ENCODE data around the gene GYPC. TPM values are rescaled to one million over a fixed set of nuclear protein-coding genes. Genes with fewer than 3 reads are reported as not detected.
"Not testable (repeated sequence)": the region's sequence is repeated elsewhere in the genome, so short reads cannot be mapped to it uniquely, and the experiment has no call there.

GYPC gene
- total RNA-seq, 1 donor from 2014 or later: 50.1 TPM

DNA sequence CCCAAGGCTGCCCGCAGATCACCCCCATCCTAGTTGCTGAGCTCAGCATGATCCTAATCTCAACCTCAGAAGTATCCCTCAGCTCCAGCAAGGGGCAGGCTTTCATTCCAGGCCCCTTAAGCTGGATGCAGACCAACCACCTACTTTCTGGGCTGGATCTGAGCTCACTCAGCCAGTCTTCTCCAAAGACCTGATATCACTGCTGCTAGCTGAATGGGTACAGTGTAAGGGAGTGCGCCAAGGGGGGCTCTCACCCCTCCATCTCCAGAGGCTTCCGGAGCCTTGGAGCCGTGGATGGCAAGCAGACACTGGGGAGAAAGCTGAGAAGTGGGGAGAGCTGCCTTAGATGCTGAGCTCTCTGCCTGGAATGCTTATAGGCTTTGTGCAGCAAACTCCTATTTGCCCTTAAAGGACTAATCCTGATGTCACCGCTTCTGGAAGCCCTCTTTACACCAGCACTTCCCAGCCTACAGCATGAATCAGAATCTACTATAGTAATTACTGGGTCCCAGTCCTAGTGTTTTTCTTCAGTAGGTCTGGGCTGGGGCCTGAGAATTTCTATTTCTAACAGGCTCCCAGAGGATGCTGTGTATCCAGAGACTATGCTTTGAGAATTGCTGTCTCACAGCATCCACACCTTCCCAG lies 31.0 kb downstream of the GYPC start:
- DNase-seq (no peak), ATAC-seq (ENCODE audit: low read depth) (no peak)
- H3K4me3 Mint-ChIP-seq: no peak overlapping the region
- peaks cover 5% of the 10 kb centered on the region for H3K9me3 Mint-ChIP-seq
- ChIA-PET CTCF (no interaction called here), POLR2A (no interaction called here)
- H3K4me1 Mint-ChIP-seq: peaks cover 2% of the 10 kb centered on the region
- intact Hi-C loops (cut with micrococcal nuclease): no loop called here
- H3K36me3 Mint-ChIP-seq (ENCODE audit: low read depth): peaks cover 62% of the 10 kb centered on the region
- TF ChIP-seq, protein P1, sequence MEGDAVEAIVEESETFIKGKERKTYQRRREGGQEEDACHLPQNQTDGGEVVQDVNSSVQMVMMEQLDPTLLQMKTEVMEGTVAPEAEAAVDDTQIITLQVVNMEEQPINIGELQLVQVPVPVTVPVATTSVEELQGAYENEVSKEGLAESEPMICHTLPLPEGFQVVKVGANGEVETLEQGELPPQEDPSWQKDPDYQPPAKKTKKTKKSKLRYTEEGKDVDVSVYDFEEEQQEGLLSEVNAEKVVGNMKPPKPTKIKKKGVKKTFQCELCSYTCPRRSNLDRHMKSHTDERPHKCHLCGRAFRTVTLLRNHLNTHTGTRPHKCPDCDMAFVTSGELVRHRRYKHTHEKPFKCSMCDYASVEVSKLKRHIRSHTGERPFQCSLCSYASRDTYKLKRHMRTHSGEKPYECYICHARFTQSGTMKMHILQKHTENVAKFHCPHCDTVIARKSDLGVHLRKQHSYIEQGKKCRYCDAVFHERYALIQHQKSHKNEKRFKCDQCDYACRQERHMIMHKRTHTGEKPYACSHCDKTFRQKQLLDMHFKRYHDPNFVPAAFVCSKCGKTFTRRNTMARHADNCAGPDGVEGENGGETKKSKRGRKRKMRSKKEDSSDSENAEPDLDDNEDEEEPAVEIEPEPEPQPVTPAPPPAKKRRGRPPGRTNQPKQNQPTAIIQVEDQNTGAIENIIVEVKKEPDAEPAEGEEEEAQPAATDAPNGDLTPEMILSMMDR (IDR thresholded peaks at IDR 0.05): no peak
- H3K27me3 Mint-ChIP-seq: no peaks in the 10 kb centered on the region
- H3K27ac Mint-ChIP-seq: no peak overlapping the region

DNA sequence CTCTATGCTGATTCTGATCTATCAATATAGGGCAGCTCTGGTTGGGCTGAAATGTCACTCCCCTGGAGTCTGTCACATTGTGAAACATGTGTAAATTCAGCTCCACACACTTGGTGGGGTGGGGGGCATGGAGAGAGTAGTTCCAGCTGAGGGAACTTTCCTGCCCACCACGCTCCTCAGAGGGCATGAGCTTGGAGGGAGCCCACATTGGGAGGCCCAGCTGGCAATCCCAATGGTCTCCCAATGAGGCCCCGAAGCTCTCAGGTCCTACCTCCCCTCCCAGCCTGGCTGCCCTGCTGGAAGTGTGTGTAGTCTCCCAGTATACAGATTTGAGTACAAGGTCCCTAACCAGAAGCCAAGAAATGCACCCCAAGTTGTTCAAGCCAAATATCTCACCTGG lies 31.5 kb downstream of the GYPC start:
- intact Hi-C loops (cut with micrococcal nuclease): no loop called here
- DNase-seq (no peak), ATAC-seq (ENCODE audit: low read depth) (no peak)
- Mint-ChIP-seq H3K36me3 (ENCODE audit: low read depth) (peaks cover 66% of the 10 kb centered on the region), H3K9me3 (peaks cover 5% of the 10 kb centered on the region), H3K27ac (no peak overlapping the region), H3K4me3 (no peak overlapping the region), H3K27me3 (no peaks in the 10 kb centered on the region), H3K4me1 (peaks cover 2% of the 10 kb centered on the region)
- ChIA-PET POLR2A (no interaction called here), CTCF (no interaction called here)
- TF ChIP-seq, protein P1 (IDR thresholded peaks at IDR 0.05): no peak

GRCh38 chr2:126688594-126688993 lies 32.6 kb downstream of the GYPC start:
- POLR2A ChIA-PET; H3K4me3 Mint-ChIP-seq; H3K4me1 Mint-ChIP-seq; ATAC-seq (ENCODE audit: low read depth); intact Hi-C loops (cut with micrococcal nuclease); DNase-seq; CTCF ChIA-PET; H3K9me3 Mint-ChIP-seq; H3K27ac Mint-ChIP-seq; H3K27me3 Mint-ChIP-seq: not testable (repeated sequence)
- peaks cover 68% of the 10 kb centered on the region for H3K36me3 Mint-ChIP-seq (ENCODE audit: low read depth)

GRCh38 chr2:126692241-126692640 lies 36.3 kb downstream of the GYPC start:
- POLR2A ChIA-PET; CTCF ChIA-PET; H3K27ac Mint-ChIP-seq; H3K9me3 Mint-ChIP-seq; H3K4me3 Mint-ChIP-seq; ATAC-seq (ENCODE audit: low read depth); DNase-seq; intact Hi-C loops (cut with micrococcal nuclease); H3K4me1 Mint-ChIP-seq; H3K27me3 Mint-ChIP-seq: not testable (repeated sequence)
- peaks cover 84% of the 10 kb centered on the region for H3K36me3 Mint-ChIP-seq (ENCODE audit: low read depth)

- ATAC-seq (ENCODE audit: low read depth); H3K4me1 Mint-ChIP-seq; H3K4me3 Mint-ChIP-seq; H3K27ac Mint-ChIP-seq; intact Hi-C loops (cut with micrococcal nuclease); CTCF ChIA-PET; DNase-seq; H3K9me3 Mint-ChIP-seq; H3K27me3 Mint-ChIP-seq; POLR2A ChIA-PET: not testable (repeated sequence)
- peaks cover 92% of the 10 kb centered on the region for H3K36me3 Mint-ChIP-seq (ENCODE audit: low read depth)
Observed at GRCh38 chr2:126692934-126693592, 37.1 kb downstream of the GYPC start.

DNA sequence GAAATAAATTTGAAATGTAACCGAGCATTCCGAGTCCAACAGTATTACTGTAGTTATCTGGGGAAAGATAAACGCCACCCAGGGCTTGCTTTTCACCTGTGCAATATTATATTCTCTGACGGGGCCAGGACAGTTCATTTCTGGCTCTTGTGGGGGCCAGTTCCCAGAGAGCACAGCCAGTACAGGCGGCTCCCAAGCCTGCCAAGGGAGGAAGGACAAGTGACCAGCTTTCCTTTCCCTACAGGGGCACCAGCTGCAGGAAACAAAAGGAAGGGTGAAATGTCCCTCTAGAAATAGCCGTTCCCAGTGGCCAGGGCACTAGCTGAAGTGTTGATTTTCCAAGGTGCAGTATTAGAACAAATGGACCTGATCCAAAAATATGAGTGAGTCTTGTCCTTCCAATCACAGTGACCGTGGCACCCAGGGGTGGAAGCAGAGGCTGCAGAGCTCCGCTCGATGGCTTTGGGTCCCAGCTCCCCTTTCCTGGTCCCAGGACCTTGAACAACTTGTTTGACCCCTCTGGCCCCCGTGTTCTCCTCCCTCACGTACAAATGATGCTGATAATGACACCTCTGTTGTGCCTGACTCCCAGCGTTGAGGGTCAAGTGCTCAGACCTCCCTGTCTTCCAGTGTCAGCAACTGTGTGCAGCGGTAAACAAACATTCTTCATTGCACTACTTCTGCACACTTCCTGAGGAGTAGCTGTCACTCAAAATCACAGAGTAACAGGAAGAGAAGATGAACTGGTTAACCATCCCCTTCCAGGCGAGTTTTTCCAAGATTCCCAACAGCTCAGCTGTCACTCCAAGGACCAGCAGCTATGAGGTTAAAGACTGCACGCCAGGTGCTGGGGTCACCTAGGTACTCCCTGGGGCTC lies 40.9 kb downstream of the GYPC start:
- H3K36me3 Mint-ChIP-seq (ENCODE audit: low read depth): peaks cover 73% of the 10 kb centered on the region
- TF ChIP-seq, protein P1 (IDR thresholded peaks at IDR 0.05): no peak
- intact Hi-C loops (cut with micrococcal nuclease): no loop called here
- ChIA-PET POLR2A (no interaction called here), CTCF (interaction anchor here (1.1 kb wide), 1 partner anchor 168 kb away, joined by 3 read pairs; no protein-coding TSS in a partner anchor)
- DNase-seq: no peak
- no peak for ATAC-seq (ENCODE audit: low read depth)
- H3K9me3 Mint-ChIP-seq: peaks cover 3% of the 10 kb centered on the region
- no peaks in the 10 kb centered on the region for H3K27me3 Mint-ChIP-seq
- no peak overlapping the region for H3K4me3 Mint-ChIP-seq
- no peak overlapping the region for H3K27ac Mint-ChIP-seq
- no peaks in the 10 kb centered on the region for H3K4me1 Mint-ChIP-seq

Measured in activated B cell treated with CpG ODN at 0.5 μM for 24 hours (primary cell).